ENCODE results near the gene ATXN7L3.

DNA sequence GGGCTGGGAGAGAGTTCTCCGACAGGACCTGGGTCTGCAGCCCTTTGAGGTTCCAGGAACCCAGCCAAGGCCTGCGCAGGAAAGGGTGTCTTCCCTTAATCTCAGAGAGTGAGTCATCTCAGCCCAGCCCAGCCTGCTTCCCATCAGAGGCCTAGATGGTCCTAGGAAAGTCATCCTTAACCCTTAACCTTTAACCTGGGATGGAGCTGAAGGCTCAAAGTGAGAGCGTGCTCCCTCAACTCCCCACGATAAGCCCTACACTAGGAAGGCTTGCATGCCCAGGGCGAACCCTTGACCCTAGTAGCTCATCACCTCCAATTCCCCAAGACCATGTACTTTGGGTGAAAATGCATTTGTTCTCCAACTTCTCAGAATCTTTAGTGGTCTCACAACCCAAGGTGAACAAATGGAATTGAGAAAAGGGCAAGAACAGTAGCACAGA lies 4.8 kb upstream of the ATXN7L3 start:
- TF ChIP-seq, protein P1, sequence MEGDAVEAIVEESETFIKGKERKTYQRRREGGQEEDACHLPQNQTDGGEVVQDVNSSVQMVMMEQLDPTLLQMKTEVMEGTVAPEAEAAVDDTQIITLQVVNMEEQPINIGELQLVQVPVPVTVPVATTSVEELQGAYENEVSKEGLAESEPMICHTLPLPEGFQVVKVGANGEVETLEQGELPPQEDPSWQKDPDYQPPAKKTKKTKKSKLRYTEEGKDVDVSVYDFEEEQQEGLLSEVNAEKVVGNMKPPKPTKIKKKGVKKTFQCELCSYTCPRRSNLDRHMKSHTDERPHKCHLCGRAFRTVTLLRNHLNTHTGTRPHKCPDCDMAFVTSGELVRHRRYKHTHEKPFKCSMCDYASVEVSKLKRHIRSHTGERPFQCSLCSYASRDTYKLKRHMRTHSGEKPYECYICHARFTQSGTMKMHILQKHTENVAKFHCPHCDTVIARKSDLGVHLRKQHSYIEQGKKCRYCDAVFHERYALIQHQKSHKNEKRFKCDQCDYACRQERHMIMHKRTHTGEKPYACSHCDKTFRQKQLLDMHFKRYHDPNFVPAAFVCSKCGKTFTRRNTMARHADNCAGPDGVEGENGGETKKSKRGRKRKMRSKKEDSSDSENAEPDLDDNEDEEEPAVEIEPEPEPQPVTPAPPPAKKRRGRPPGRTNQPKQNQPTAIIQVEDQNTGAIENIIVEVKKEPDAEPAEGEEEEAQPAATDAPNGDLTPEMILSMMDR (IDR thresholded peaks at IDR 0.05; ENCODE audit: insufficient read depth, low read length, poor library complexity, severe bottlenecking) = no peak
- TF ChIP-seq EZH2phosphoT487 (conservative IDR thresholded peaks at IDR 0.05; ENCODE audit: low read length) = no peak
